HepG2 (cell line): ENCODE data around the gene BDNF. TPM values are rescaled to one million over a fixed set of nuclear protein-coding genes. Genes with fewer than 3 reads are reported as not detected.

Experiments
- ARID2 ChIP-seq: sonication (generic); formaldehyde crosslinking; IDR thresholded peaks from 2 replicates; pipeline ENCODE4 v1.8.1; 2022; ENCODE audit warnings: mild to moderate bottlenecking, missing genetic modification reagents, borderline replicate concordance
- HNRNPK ChIP-seq: fragments of 200-400 bp; formaldehyde crosslinking; IDR thresholded peaks from 2 replicates; pipeline ENCODE4 v1.6.1; 2018; ENCODE audit warnings: low read length, low read depth, moderate library complexity, mild to moderate bottlenecking; ENCODE audit not compliant: poor library complexity, severe bottlenecking
- MXD3 ChIP-seq: IDR thresholded peaks from 2 replicates; pipeline ENCODE4 v1.6.1; 2016; ENCODE audit warnings: mild to moderate bottlenecking, missing biosample characterization, missing genetic modification reagents
- NFRKB ChIP-seq: fragments of 450-650 bp; IDR thresholded peaks from 2 replicates; pipeline ENCODE4 v1.6.1; 2017
- SNAPC5 ChIP-seq: sonication (generic); formaldehyde crosslinking; IDR thresholded peaks from 2 replicates; pipeline ENCODE4 v1.8.1; 2023; ENCODE audit warnings: mild to moderate bottlenecking, missing genetic modification reagents, borderline replicate concordance
- SP1 ChIP-seq, 2 experiments: fragments of 450-650 bp in 1 of 2; sonication (generic) in 1 of 2; formaldehyde crosslinking in 1 of 2; IDR thresholded peaks; 2 replicates each; pipeline versions ENCODE4 v1.4.0 to v1.6.1; 2016 to 2020; ENCODE audit warnings: missing genetic modification reagents in 1 of 2
- SPEN ChIP-seq: sonication (generic); formaldehyde crosslinking; IDR thresholded peaks from 2 replicates; pipeline ENCODE4 v1.5.1; 2020; ENCODE audit warnings: low read depth, mild to moderate bottlenecking, missing genetic modification reagents
- YEATS4 ChIP-seq: sonication (generic); formaldehyde crosslinking; IDR thresholded peaks from 2 replicates; pipeline ENCODE4 v1.4.0; 2020; ENCODE audit warnings: missing genetic modification reagents, borderline replicate concordance
- ZNF263 ChIP-seq: sonication (generic); formaldehyde crosslinking; IDR thresholded peaks from 2 replicates; pipeline ENCODE4 v1.4.0; 2020; ENCODE audit warnings: missing genetic modification reagents
- ZNF33A ChIP-seq: sonication (generic); formaldehyde crosslinking; IDR thresholded peaks from 2 replicates; pipeline ENCODE4 v1.5.1; 2020; ENCODE audit warnings: missing genetic modification reagents, mild to moderate bottlenecking, moderate library complexity, borderline replicate concordance
- ZNF44 ChIP-seq: sonication (generic); formaldehyde crosslinking; IDR thresholded peaks from 2 replicates; pipeline ENCODE4 v1.5.1; 2020; ENCODE audit warnings: mild to moderate bottlenecking, missing genetic modification reagents
- ZNF569 ChIP-seq: sonication (generic); formaldehyde crosslinking; IDR thresholded peaks from 2 replicates; pipeline ENCODE4 v1.5.0; 2020; ENCODE audit warnings: mild to moderate bottlenecking, missing genetic modification reagents, moderate library complexity, borderline replicate concordance
- ZNF570 ChIP-seq: sonication (generic); formaldehyde crosslinking; IDR thresholded peaks from 2 replicates; pipeline ENCODE4 v1.4.0; 2020; ENCODE audit warnings: mild to moderate bottlenecking, missing genetic modification reagents, borderline replicate concordance
- polyA plus RNA-seq, 8 experiments: library from polyadenylated mRNA; depleted of rRNA in 3 of 8; stranded (reverse) in 7 of 8; unstranded in 1 of 8; fragments of >200 nt; fragmentation: Illumina TruSeq in 4 of 8; extraction: Trizol in 4 of 8; gene quantifications; 2 replicates each; pipeline versions ENCODE4 v1.2.1 to v1.2.3, GENCODE V29; 2011 to 2016; ENCODE audit warnings: low read depth in 4 of 8, missing spikeins in 1 of 8, mixed read lengths in 1 of 8; ENCODE audit not compliant: insufficient read depth in 1 of 8
- total RNA-seq, 5 experiments: library from RNA; depleted of rRNA; stranded (reverse); fragments of >200 nt; fragmentation: Illumina TruSeq; extraction: Trizol; gene quantifications; 2 replicates each; pipeline ENCODE4 v1.2.3, GENCODE V29; 2016; ENCODE audit warnings: low read depth in 1 of 5
- TF ChIP-seq, protein P1 (sequence below): IDR thresholded peaks from 2 replicates; pipeline ENCODE4 v1.4.0; 2020; ENCODE audit warnings: mild to moderate bottlenecking, missing genetic modification reagents
- TF ChIP-seq, protein P2 (sequence below): sonication (generic); formaldehyde crosslinking; IDR thresholded peaks from 2 replicates; pipeline ENCODE4 v1.4.0; 2020; ENCODE audit warnings: missing genetic modification reagents
- TF ChIP-seq, protein P3 (sequence below): sonication (generic); formaldehyde crosslinking; IDR thresholded peaks from 2 replicates; pipeline ENCODE4 v1.9.0; 2021; ENCODE audit warnings: mild to moderate bottlenecking, missing genetic modification reagents

Gene BDNF
- total and polyA plus RNA-seq, 2 of the 13 experiments (the other 11 are each of a cell fraction or from before 2014, with no cell fraction given), result 0.02 TPM; not detected in 1

DNA sequence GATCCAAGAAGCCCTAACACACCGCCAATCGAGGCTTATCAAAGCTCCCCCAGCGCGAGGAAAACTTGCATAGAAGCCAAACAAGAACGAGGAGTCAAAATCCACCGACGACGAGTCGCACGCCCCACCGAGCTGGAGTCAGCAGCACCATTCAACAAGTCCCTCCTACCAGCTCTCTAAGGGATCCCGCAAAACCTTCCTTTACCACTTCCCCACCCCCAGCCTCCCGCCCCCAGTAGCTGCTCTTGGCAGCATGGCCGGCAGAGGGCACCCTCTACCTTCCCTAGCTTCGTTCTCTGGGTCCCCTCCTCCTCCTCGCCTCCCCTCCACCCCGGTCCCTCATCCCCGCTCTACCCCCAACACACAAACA lies 1.4 kb downstream of the BDNF start (continued):
- TF ChIP-seq ZNF569 (CRISPR knock-in tag) (no peak), HNRNPK (no peak), ZNF570 (no peak), SP1 (IDR thresholded peaks at IDR 0.05) (no peak), SP1 (CRISPR knock-in tag; IDR thresholded peaks at IDR 0.05) (no peak), YEATS4 (no peak), ZNF33A (CRISPR knock-in tag) (no peak), ARID2 (no peak), SPEN (CRISPR knock-in tag) (no peak), NFRKB (no peak), SNAPC5 (CRISPR knock-in tag) (no peak), ZNF263 (CRISPR knock-in tag) (peak; percentile 49; the same call in 1 of the 2 replicates), MXD3 (no peak), ZNF44 (no peak)
- TF ChIP-seq, protein P1, sequence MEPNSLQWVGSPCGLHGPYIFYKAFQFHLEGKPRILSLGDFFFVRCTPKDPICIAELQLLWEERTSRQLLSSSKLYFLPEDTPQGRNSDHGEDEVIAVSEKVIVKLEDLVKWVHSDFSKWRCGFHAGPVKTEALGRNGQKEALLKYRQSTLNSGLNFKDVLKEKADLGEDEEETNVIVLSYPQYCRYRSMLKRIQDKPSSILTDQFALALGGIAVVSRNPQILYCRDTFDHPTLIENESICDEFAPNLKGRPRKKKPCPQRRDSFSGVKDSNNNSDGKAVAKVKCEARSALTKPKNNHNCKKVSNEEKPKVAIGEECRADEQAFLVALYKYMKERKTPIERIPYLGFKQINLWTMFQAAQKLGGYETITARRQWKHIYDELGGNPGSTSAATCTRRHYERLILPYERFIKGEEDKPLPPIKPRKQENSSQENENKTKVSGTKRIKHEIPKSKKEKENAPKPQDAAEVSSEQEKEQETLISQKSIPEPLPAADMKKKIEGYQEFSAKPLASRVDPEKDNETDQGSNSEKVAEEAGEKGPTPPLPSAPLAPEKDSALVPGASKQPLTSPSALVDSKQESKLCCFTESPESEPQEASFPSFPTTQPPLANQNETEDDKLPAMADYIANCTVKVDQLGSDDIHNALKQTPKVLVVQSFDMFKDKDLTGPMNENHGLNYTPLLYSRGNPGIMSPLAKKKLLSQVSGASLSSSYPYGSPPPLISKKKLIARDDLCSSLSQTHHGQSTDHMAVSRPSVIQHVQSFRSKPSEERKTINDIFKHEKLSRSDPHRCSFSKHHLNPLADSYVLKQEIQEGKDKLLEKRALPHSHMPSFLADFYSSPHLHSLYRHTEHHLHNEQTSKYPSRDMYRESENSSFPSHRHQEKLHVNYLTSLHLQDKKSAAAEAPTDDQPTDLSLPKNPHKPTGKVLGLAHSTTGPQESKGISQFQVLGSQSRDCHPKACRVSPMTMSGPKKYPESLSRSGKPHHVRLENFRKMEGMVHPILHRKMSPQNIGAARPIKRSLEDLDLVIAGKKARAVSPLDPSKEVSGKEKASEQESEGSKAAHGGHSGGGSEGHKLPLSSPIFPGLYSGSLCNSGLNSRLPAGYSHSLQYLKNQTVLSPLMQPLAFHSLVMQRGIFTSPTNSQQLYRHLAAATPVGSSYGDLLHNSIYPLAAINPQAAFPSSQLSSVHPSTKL, result no peak
- TF ChIP-seq, protein P2, sequence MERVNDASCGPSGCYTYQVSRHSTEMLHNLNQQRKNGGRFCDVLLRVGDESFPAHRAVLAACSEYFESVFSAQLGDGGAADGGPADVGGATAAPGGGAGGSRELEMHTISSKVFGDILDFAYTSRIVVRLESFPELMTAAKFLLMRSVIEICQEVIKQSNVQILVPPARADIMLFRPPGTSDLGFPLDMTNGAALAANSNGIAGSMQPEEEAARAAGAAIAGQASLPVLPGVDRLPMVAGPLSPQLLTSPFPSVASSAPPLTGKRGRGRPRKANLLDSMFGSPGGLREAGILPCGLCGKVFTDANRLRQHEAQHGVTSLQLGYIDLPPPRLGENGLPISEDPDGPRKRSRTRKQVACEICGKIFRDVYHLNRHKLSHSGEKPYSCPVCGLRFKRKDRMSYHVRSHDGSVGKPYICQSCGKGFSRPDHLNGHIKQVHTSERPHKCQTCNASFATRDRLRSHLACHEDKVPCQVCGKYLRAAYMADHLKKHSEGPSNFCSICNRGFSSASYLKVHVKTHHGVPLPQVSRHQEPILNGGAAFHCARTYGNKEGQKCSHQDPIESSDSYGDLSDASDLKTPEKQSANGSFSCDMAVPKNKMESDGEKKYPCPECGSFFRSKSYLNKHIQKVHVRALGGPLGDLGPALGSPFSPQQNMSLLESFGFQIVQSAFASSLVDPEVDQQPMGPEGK (CRISPR knock-in tag), result peak; percentile 58
- TF ChIP-seq, protein P3, sequence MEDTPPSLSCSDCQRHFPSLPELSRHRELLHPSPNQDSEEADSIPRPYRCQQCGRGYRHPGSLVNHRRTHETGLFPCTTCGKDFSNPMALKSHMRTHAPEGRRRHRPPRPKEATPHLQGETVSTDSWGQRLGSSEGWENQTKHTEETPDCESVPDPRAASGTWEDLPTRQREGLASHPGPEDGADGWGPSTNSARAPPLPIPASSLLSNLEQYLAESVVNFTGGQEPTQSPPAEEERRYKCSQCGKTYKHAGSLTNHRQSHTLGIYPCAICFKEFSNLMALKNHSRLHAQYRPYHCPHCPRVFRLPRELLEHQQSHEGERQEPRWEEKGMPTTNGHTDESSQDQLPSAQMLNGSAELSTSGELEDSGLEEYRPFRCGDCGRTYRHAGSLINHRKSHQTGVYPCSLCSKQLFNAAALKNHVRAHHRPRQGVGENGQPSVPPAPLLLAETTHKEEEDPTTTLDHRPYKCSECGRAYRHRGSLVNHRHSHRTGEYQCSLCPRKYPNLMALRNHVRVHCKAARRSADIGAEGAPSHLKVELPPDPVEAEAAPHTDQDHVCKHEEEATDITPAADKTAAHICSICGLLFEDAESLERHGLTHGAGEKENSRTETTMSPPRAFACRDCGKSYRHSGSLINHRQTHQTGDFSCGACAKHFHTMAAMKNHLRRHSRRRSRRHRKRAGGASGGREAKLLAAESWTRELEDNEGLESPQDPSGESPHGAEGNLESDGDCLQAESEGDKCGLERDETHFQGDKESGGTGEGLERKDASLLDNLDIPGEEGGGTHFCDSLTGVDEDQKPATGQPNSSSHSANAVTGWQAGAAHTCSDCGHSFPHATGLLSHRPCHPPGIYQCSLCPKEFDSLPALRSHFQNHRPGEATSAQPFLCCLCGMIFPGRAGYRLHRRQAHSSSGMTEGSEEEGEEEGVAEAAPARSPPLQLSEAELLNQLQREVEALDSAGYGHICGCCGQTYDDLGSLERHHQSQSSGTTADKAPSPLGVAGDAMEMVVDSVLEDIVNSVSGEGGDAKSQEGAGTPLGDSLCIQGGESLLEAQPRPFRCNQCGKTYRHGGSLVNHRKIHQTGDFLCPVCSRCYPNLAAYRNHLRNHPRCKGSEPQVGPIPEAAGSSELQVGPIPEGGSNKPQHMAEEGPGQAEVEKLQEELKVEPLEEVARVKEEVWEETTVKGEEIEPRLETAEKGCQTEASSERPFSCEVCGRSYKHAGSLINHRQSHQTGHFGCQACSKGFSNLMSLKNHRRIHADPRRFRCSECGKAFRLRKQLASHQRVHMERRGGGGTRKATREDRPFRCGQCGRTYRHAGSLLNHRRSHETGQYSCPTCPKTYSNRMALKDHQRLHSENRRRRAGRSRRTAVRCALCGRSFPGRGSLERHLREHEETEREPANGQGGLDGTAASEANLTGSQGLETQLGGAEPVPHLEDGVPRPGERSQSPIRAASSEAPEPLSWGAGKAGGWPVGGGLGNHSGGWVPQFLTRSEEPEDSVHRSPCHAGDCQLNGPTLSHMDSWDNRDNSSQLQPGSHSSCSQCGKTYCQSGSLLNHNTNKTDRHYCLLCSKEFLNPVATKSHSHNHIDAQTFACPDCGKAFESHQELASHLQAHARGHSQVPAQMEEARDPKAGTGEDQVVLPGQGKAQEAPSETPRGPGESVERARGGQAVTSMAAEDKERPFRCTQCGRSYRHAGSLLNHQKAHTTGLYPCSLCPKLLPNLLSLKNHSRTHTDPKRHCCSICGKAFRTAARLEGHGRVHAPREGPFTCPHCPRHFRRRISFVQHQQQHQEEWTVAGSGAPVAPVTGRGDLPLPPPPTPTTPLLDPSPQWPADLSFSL (CRISPR knock-in tag), result no peak
